ENCODE results near the gene CDSN.

Gene CDSN

DNA sequence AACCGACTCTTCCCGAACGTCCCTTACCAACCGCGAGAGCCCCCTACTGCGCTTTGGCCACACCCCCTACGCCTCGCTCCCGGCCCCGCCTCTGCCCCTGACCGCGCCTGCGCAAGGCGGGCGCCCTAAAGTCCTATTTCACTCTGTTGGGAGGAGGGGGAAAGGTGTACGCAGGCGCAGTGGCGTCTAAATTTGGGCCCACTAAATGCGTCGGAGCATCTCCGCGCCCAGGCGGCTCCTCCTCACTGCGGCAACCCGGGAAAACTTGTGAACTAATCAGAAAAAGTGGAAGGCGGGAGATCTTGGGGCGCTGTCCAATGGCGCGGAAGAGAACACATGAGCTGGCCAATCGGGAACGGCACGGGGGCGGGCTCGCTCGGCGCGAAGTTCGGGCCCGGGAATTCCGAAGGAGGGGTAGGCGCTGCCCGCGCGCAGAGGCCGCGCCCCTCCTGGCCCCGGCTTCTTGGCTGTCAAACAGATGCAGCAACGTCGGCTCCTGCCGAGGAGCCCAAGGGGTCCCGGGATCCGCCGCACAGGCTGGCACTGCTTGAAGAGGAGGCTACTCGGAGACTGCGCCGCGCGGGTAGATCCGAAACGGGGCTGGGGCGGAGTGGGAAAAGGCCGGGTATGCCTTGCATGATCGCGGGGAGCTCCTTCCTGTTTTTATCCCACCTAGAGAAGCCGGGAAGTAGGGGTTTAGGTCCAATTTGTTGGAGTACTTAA is 38.1 kb upstream of the CDSN start, which contains the start of gene TCF19:
TSS of gene TCF19 (plus strand) at position 450 of the 723 bp plus-strand sequence. CDS start 881 bp downstream, outside the sequence.
- TF ChIP-seq, protein P1, sequence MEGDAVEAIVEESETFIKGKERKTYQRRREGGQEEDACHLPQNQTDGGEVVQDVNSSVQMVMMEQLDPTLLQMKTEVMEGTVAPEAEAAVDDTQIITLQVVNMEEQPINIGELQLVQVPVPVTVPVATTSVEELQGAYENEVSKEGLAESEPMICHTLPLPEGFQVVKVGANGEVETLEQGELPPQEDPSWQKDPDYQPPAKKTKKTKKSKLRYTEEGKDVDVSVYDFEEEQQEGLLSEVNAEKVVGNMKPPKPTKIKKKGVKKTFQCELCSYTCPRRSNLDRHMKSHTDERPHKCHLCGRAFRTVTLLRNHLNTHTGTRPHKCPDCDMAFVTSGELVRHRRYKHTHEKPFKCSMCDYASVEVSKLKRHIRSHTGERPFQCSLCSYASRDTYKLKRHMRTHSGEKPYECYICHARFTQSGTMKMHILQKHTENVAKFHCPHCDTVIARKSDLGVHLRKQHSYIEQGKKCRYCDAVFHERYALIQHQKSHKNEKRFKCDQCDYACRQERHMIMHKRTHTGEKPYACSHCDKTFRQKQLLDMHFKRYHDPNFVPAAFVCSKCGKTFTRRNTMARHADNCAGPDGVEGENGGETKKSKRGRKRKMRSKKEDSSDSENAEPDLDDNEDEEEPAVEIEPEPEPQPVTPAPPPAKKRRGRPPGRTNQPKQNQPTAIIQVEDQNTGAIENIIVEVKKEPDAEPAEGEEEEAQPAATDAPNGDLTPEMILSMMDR (IDR thresholded peaks at IDR 0.05; ENCODE audit: low read depth, low read length): no peak
- TF ChIP-seq EZH2phosphoT487 (IDR thresholded peaks at IDR 0.05; ENCODE audit: low read depth): no peak
- Histone ChIP-seq H3K4me3 (ENCODE audit: low read length) (peak within 1 kb of the TSS; percentile 94), H3K36me3 (replicated peaks; ENCODE audit: low read depth, low read length) (peaks cover 34% of the 10 kb centered on the region), H3K79me2 (ENCODE audit: low read length) (peaks cover 60% of the 10 kb centered on the region), H3K27me3 (ENCODE audit: low read depth, low read length) (no peaks in the 10 kb centered on the region), H3K4me1 (ENCODE audit: low read length) (peaks cover 32% of the 10 kb centered on the region), H2AFZ (ENCODE audit: low read depth, low read length) (no peak within 1 kb of the TSS), H3K27ac (ENCODE audit: low read length) (peak within 1 kb of the TSS; percentile 77), H3K9me3 (ENCODE audit: insufficient read depth, low read length) (no peaks in the 10 kb centered on the region), H3K9ac (ENCODE audit: low read length) (peak within 1 kb of the TSS; percentile 93), H4K20me1 (ENCODE audit: insufficient read depth, low read length) (no peaks in the 10 kb centered on the region), H3K4me2 (ENCODE audit: low read length) (peak within 1 kb of the TSS; percentile 98)

DNA sequence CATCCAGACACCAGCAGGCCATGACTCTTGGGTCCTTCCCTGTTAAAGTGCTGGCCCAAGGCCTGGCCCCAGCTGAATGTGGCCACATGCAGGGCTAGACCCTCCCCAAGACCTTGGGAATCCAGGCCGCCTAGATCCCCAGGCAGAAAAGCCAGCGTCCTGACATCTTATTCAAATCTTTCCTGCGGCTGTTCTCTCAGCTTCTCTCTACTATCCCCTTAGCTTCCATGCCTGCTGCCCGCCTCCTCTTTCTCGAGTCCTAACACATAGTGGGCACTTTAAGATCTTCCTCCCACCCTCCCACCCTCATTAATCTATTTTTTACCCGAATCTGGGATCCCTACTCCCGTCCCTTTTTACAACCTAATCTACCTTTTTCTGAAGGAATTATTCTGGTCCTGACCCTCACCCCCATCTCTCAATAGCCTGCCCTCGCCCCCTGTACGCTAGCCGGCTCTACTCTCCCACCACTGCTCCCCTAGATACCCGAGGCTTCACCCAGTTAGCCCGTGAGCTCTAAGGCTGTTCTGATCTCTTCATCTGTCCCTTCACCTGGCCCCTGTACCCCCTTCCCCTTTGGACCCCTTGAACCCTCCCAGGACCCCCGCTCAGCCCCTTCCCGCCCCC is 37.4 kb upstream of the CDSN start, which contains the start of gene CCHCR1:
TSS of gene CCHCR1 (minus strand) at position 290 of the 627 bp plus-strand sequence. CDS start at position 88, 202 bp downstream.
- Histone ChIP-seq H3K4me3 (ENCODE audit: low read length) (peak within 1 kb of the TSS; percentile 94), H3K9ac (ENCODE audit: low read length) (peak within 1 kb of the TSS; percentile 93), H3K27ac (ENCODE audit: low read length) (peak within 1 kb of the TSS; percentile 77), H2AFZ (ENCODE audit: low read depth, low read length) (no peak within 1 kb of the TSS), H3K79me2 (ENCODE audit: low read length) (peaks cover 53% of the 10 kb centered on the region), H3K27me3 (ENCODE audit: low read depth, low read length) (no peaks in the 10 kb centered on the region), H3K4me2 (ENCODE audit: low read length) (peak within 1 kb of the TSS; percentile 98), H3K4me1 (ENCODE audit: low read length) (peaks cover 25% of the 10 kb centered on the region), H3K36me3 (replicated peaks; ENCODE audit: low read depth, low read length) (peaks cover 27% of the 10 kb centered on the region), H3K9me3 (ENCODE audit: insufficient read depth, low read length) (no peaks in the 10 kb centered on the region), H4K20me1 (ENCODE audit: insufficient read depth, low read length) (no peaks in the 10 kb centered on the region)
- TF ChIP-seq, protein P1 (IDR thresholded peaks at IDR 0.05; ENCODE audit: low read depth, low read length): no peak
- no peak for TF ChIP-seq EZH2phosphoT487 (IDR thresholded peaks at IDR 0.05; ENCODE audit: low read depth)

DNA sequence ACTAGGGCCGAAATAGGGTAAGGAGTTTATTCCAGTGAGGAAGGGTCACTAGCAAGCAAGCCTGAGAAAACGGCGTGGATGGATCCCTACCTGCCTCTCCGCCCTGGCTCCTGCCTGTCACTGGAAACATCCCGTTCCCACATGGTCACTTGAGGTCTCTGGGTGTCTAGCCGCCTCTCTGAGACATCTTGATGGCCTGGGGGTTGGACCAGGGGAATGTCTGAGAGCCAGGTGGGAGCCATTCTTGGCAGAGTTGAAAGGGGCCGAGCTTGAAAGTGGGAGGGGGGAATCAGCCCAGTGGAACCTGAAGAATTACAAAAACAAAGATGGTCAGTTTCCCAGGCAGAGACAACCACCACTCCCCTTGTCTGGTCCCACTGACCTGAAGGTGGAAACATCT is 36.4 kb upstream of the CDSN start:
- no peak for TF ChIP-seq EZH2phosphoT487 (IDR thresholded peaks at IDR 0.05; ENCODE audit: low read depth)
- TF ChIP-seq, protein P1 (IDR thresholded peaks at IDR 0.05; ENCODE audit: low read depth, low read length): no peak
- H3K9ac ChIP-seq (ENCODE audit: low read length): no peak overlapping the region
- H3K36me3 ChIP-seq (replicated peaks; ENCODE audit: low read depth, low read length): peaks cover 18% of the 10 kb centered on the region
- H3K9me3 ChIP-seq (ENCODE audit: insufficient read depth, low read length): no peaks in the 10 kb centered on the region
- H4K20me1 ChIP-seq (ENCODE audit: insufficient read depth, low read length): no peaks in the 10 kb centered on the region
- H3K27ac ChIP-seq (ENCODE audit: low read length): no peak overlapping the region
- H3K4me1 ChIP-seq (ENCODE audit: low read length): peaks cover 15% of the 10 kb centered on the region; the same call in 1 of the 2 replicates
- H3K4me2 ChIP-seq (ENCODE audit: low read length): peak overlapping the region; percentile 91
- no peaks in the 10 kb centered on the region for H3K27me3 ChIP-seq (ENCODE audit: low read depth, low read length)
- no peak overlapping the region for H2AFZ ChIP-seq (ENCODE audit: low read depth, low read length)
- peaks cover 43% of the 10 kb centered on the region for H3K79me2 ChIP-seq (ENCODE audit: low read length)
- H3K4me3 ChIP-seq (ENCODE audit: low read length): peak overlapping the region; percentile 94; the same call in 1 of the 2 replicates

DNA sequence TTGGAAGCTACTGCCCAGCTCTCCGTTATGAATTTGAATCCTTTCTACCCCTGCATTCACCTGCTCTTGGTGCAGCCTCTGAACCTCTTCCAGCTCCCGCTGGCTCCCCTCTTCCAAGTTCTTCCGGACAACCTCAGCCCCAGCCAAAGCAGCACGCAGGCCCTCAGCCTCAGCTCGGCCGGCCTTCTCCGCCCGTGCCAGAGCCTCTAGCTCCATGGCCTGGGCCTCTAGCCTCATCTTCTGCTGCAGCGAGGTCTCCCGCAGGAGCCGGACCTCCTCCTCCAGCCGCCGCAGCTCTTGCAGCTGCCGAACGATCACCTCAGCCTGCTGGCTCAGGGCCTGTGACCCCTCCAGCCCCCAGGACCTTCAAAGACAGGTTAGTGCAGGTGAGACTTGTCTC is 34.2 kb upstream of the CDSN start:
- TF ChIP-seq, protein P1 (IDR thresholded peaks at IDR 0.05; ENCODE audit: low read depth, low read length): no peak
- no peak overlapping the region for H3K4me3 ChIP-seq (ENCODE audit: low read length)
- H3K36me3 ChIP-seq (replicated peaks; ENCODE audit: low read depth, low read length): peaks cover 13% of the 10 kb centered on the region
- no peak overlapping the region for H3K4me2 ChIP-seq (ENCODE audit: low read length)
- H4K20me1 ChIP-seq (ENCODE audit: insufficient read depth, low read length): no peaks in the 10 kb centered on the region
- H3K27ac ChIP-seq (ENCODE audit: low read length): no peak overlapping the region
- no peak overlapping the region for H2AFZ ChIP-seq (ENCODE audit: low read depth, low read length)
- no peaks in the 10 kb centered on the region for H3K27me3 ChIP-seq (ENCODE audit: low read depth, low read length)
- peaks cover 6% of the 10 kb centered on the region; the same call in 1 of the 2 replicates for H3K4me1 ChIP-seq (ENCODE audit: low read length)
- H3K79me2 ChIP-seq (ENCODE audit: low read length): peaks cover 21% of the 10 kb centered on the region
- no peaks in the 10 kb centered on the region for H3K9me3 ChIP-seq (ENCODE audit: insufficient read depth, low read length)
- H3K9ac ChIP-seq (ENCODE audit: low read length): no peak overlapping the region

Measured in OCI-LY3 (cell line).